ENCODE measurements around the gene GZMB. TPM values are rescaled to one million over a fixed set of nuclear protein-coding genes. Genes with fewer than 3 reads are reported as not detected.
"Not testable (repeated sequence)": the region's sequence is repeated elsewhere in the genome, so short reads cannot be mapped to it uniquely, and the experiment has no call there.

GZMB gene
- polyA plus RNA-seq, 5 donors: 0.70 to 2.2 (median 1.1) TPM

- no peak for DNase-seq
Measured at GRCh38 chr14:24631749-24632335, 2.1 kb downstream of the GZMB start.

GRCh38 chr14:24630872-24631477, 3.0 kb downstream of the GZMB start:
- DNase-seq: peak; percentile 62 to 80

- DNase-seq: no peak
Measured at GRCh38 chr14:24630087-24630871, 3.7 kb downstream of the GZMB start.

- DNase-seq: no peak
Measured at GRCh38 chr14:24629521-24629920, 4.5 kb downstream of the GZMB start.

- DNase-seq: no peak
Measured at GRCh38 chr14:24613747-24614146, 20.2 kb downstream of the GZMB start.

GRCh38 chr14:24613241-24613640, 20.7 kb downstream of the GZMB start:
- DNase-seq: no peak

GRCh38 chr14:24612196-24612595, 21.8 kb downstream of the GZMB start:
- DNase-seq: no peak

GRCh38 chr14:24609655-24610344, 24.2 kb downstream of the GZMB start, which contains the start of gene GZMH:
GZMH (minus strand) TSS chr14:24609685; CDS start chr14:24609613, 72 bp downstream.
- DNase-seq: no peak

GRCh38 chr14:24607635-24608514, 26.1 kb downstream of the GZMB start:
- DNase-seq: no peak

GRCh38 chr14:24607081-24607480, 26.9 kb downstream of the GZMB start:
- DNase-seq: no peak

- DNase-seq: no peak
Measured at GRCh38 chr14:24606297-24606696, 27.7 kb downstream of the GZMB start.

GRCh38 chr14:24605435-24606190, 28.4 kb downstream of the GZMB start:
- no peak for DNase-seq

- no peak for DNase-seq
Measured at GRCh38 chr14:24597403-24597802, 36.6 kb downstream of the GZMB start.

- DNase-seq: no peak
Measured at GRCh38 chr14:24595073-24595808, 38.7 kb downstream of the GZMB start.

GRCh38 chr14:24591004-24591403, 43.0 kb downstream of the GZMB start:
- DNase-seq: not testable (repeated sequence)

- DNase-seq: not testable (repeated sequence)
Measured at GRCh38 chr14:24584402-24584801, 49.6 kb downstream of the GZMB start.

Measured in right lung (tissue), 5 donors.